Activated T-helper 1 cell treated with anti-CD3 and anti-CD28 coated beads, Interleukin-12 subunit alpha, Interleukin-12 subunit beta, Interleukin-2, Interleukin-4 antibody, amounts not matched to agents 30 ng/mL and 10 ng/mL and 1 ng/mL, durations not matched to agents 14 hours and 24 hours and 36 hours (primary cell): ENCODE measurements around the gene POLG2. TPM values are rescaled to one million over a fixed set of nuclear protein-coding genes. Genes with fewer than 3 reads are reported as not detected.
"Not testable (repeated sequence)": the region's sequence is repeated elsewhere in the genome, so short reads cannot be mapped to it uniquely, and the experiment has no call there.

Source experiments
- DNase-seq: peaks from one replicate; pipeline ENCODE4 v3.0.0; 2021; ENCODE audit warnings: low spot score
- H3K27ac Mint-ChIP-seq: one replicate; pipeline ENCODE4 v1.8.0; 2021; ENCODE audit warnings: mild to moderate bottlenecking, mixed read lengths
- H3K27me3 Mint-ChIP-seq: one replicate; pipeline ENCODE4 v1.8.0; 2022; ENCODE audit warnings: mild to moderate bottlenecking, moderate library complexity, mixed read lengths; ENCODE audit not compliant: insufficient read depth
- H3K36me3 Mint-ChIP-seq: one replicate; pipeline ENCODE4 v1.8.0; 2021; ENCODE audit warnings: low read depth, mixed read lengths
- H3K4me1 Mint-ChIP-seq: one replicate; pipeline ENCODE4 v1.8.0; 2021; ENCODE audit warnings: low read depth, mixed read lengths
- H3K4me3 Mint-ChIP-seq: one replicate; pipeline ENCODE4 v1.8.0; 2021; ENCODE audit warnings: mild to moderate bottlenecking, moderate library complexity, mixed read lengths
- H3K9me3 Mint-ChIP-seq: one replicate; pipeline ENCODE4 v1.8.0; 2021; ENCODE audit warnings: mixed read lengths
- intact Hi-C: fragments of 100-400 bp; cut with micrococcal nuclease; formaldehyde crosslinking; loops from one replicate; pipeline ENCODE4 v1.15.1; 2024
- total RNA-seq: library from RNA; stranded (reverse); gene quantifications from 2 replicates; pipeline ENCODE4 v1.2.3, GENCODE V29; 2022

The POLG2 gene
- total RNA-seq, 1 donor from 2014 or later = 33.3 TPM

- DNase-seq = no peak
- Mint-ChIP-seq H3K4me3 (peak overlapping the region; percentile 73), H3K27me3 (no peaks in the 10 kb centered on the region), H3K4me1 (peaks cover 55% of the 10 kb centered on the region), H3K36me3 (peaks cover 43% of the 10 kb centered on the region), H3K27ac (peak overlapping the region; percentile 61), H3K9me3 (no peaks in the 10 kb centered on the region)
- intact Hi-C loops = loop anchor here (5.0 to 10.0 kb wide), 2 partner anchors 187 to 469 kb away; partner anchors contain the start of gene ICAM2
Observed at GRCh38 chr17:64494121-64494520, 2.7 kb downstream of the POLG2 start.

GRCh38 chr17:64492481-64493109 is 4.3 kb downstream of the POLG2 start:
- no peaks in the 10 kb centered on the region for H3K27me3 Mint-ChIP-seq

DNA sequence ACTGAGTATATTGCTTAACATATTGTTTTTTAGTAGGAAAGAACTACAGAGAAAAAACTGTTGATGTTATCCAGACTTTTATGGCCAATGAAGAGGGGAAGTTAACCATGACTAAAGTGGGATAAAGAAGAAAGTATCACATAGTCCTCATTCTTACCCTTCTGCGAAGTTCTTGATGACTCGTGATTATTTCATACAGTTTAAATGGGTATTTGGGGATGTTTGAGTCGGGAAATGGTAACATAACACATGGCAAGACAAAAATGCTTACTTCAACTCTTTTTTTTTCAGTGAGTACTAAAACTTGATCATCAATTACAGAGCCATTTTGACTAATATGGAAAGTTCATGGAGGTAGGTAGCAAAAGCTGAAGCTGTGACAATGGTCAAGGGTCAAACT is 4.9 kb downstream of the POLG2 start:
- H3K36me3 Mint-ChIP-seq = peaks cover 31% of the 10 kb centered on the region
- H3K9me3 Mint-ChIP-seq = no peaks in the 10 kb centered on the region
- peaks cover 36% of the 10 kb centered on the region for H3K4me1 Mint-ChIP-seq
- no peak for DNase-seq
- H3K27ac Mint-ChIP-seq = peak overlapping the region; percentile 7
- no peak overlapping the region for H3K4me3 Mint-ChIP-seq
- no peaks in the 10 kb centered on the region for H3K27me3 Mint-ChIP-seq
- intact Hi-C loops = loop anchor here (1.0 to 10.0 kb wide), 5 partner anchors 15 to 467 kb away; partner anchors contain the start of genes CEP95, DDX5 and ICAM2

More at GRCh38 chr17:64492481-64493109, 4.3 kb downstream of the POLG2 start:
- intact Hi-C loops = loop anchor here (2.0 to 10.0 kb wide), 3 partner anchors 14 to 468 kb away; partner anchors contain the start of genes CEP95, DDX5 and ICAM2
- Mint-ChIP-seq H3K36me3 (peaks cover 32% of the 10 kb centered on the region), H3K4me1 (peaks cover 42% of the 10 kb centered on the region), H3K4me3 (no peak overlapping the region), H3K27ac (no peak overlapping the region), H3K9me3 (no peaks in the 10 kb centered on the region)
- DNase-seq = no peak

GRCh38 chr17:64491034-64491860 is 5.6 kb downstream of the POLG2 start:
- Mint-ChIP-seq H3K9me3 (no peaks in the 10 kb centered on the region), H3K27me3 (no peaks in the 10 kb centered on the region), H3K4me3 (no peak overlapping the region), H3K4me1 (peaks cover 30% of the 10 kb centered on the region), H3K27ac (no peak overlapping the region), H3K36me3 (peaks cover 31% of the 10 kb centered on the region)
- peak; percentile 53 for DNase-seq
- intact Hi-C loops = loop anchor here (1.0 to 10.0 kb wide), 4 partner anchors 71 to 466 kb away; partner anchors contain the start of gene ICAM2

DNA sequence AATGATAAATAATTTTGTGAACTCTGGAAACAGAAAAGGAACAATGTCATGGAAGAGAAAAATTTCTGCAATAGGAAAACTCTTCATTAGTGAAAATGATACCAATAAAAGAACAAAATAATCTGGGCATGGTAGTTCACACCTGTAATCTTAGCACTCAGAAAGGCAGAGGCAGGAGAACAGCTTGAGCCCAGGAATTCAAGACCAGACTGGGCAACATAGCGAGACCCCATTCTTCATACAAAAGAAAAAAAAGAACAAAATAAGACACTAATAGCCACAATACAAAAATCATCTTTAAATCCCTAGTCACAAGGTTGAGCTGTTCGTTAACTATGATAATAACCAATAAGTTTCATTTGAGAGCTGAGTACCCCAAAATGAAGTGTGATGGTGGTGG is 8.6 kb downstream of the POLG2 start:
- intact Hi-C loops = no loop called here
- H3K4me3 Mint-ChIP-seq = no peak overlapping the region
- no peaks in the 10 kb centered on the region for H3K9me3 Mint-ChIP-seq
- DNase-seq = no peak
- H3K4me1 Mint-ChIP-seq = peaks cover 11% of the 10 kb centered on the region
- H3K36me3 Mint-ChIP-seq = peaks cover 28% of the 10 kb centered on the region
- H3K27ac Mint-ChIP-seq = no peak overlapping the region
- no peaks in the 10 kb centered on the region for H3K27me3 Mint-ChIP-seq

DNA sequence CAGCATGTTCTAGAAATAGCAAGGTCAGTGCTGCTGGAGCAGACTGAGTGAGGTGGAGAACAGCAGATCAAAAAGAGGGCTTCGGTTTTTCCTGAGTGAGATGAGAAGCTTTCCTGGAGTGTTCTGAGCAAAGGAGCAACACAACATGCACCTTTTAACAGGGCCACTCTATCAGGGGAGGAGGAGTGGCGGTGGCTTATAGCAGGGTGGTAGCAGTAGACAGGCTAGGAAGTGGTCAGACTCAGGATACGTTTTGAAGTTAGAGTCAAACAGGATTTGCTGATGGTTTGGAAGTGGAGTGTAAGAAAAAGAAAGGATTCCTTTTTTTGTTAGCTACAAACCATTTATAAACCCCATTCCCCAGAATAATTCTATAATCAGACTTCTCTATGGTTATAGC is 12.5 kb downstream of the POLG2 start:
- H3K27me3 Mint-ChIP-seq = no peaks in the 10 kb centered on the region
- intact Hi-C loops = no loop called here
- H3K27ac Mint-ChIP-seq = no peak overlapping the region
- no peak overlapping the region for H3K4me3 Mint-ChIP-seq
- no peaks in the 10 kb centered on the region for H3K9me3 Mint-ChIP-seq
- no peak for DNase-seq
- peaks cover 6% of the 10 kb centered on the region for H3K4me1 Mint-ChIP-seq
- H3K36me3 Mint-ChIP-seq = peaks cover 22% of the 10 kb centered on the region

- Mint-ChIP-seq H3K9me3 (no peaks in the 10 kb centered on the region), H3K36me3 (peaks cover 23% of the 10 kb centered on the region), H3K4me3 (no peak overlapping the region), H3K27ac (no peak overlapping the region), H3K27me3 (no peaks in the 10 kb centered on the region), H3K4me1 (peaks cover 6% of the 10 kb centered on the region)
- DNase-seq = no peak
- intact Hi-C loops = no loop called here
Observed at GRCh38 chr17:64480951-64481350, 15.9 kb downstream of the POLG2 start.

DNA sequence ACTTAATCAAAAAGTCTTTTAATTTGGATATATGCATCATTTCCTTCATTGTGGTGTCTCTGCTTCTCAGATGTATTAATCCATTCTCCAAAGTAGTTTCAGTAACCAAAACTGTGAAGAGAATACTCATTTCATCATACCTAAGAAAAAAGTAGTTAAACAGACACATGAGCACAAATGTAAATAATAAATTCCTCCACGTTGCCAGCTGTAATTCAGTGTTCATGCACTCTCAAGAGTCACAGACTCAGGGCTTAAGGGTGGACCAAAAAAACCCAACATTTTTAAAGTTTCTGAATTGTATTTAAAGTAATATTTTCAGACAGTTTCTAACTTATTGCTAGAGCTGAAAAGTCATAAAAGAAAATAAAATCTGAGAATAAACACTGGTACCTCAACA is 19.0 kb downstream of the POLG2 start:
- Mint-ChIP-seq H3K4me1 (no peaks in the 10 kb centered on the region), H3K9me3 (no peaks in the 10 kb centered on the region)

GRCh38 chr17:64472564-64472963 is 24.3 kb downstream of the POLG2 start:
- Mint-ChIP-seq H3K4me3 (no peak overlapping the region), H3K27ac (no peak overlapping the region), H3K4me1 (no peaks in the 10 kb centered on the region), H3K9me3 (no peaks in the 10 kb centered on the region), H3K27me3 (no peaks in the 10 kb centered on the region), H3K36me3 (no peaks in the 10 kb centered on the region)
- DNase-seq = no peak
- intact Hi-C loops = no loop called here

More for the DNA sequence above, 19.0 kb downstream of the POLG2 start:
- Mint-ChIP-seq H3K27ac (no peak overlapping the region), H3K27me3 (no peaks in the 10 kb centered on the region), H3K36me3 (peaks cover 14% of the 10 kb centered on the region), H3K4me3 (no peak overlapping the region)
- intact Hi-C loops = no loop called here
- DNase-seq = no peak

DNA sequence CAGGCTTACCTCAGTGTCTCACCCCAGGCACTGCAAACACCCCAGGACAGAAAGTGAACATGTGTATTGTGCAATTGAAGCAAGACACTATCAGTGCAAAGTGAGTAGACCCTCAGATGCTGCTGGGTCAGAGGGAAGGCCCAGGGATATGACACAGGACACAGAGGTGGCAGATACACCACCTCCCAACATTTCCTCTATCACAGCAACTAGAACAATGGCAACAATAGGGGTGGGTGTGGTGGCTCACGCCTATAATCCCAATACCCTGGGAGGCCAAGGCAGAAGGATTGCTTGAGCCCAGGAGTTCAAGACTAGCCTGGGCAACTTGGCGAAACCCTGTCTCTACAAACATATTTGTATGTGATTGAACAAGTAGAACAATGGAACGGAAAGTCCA is 25.4 kb downstream of the POLG2 start:
- no peak overlapping the region for H3K27ac Mint-ChIP-seq
- peaks cover 3% of the 10 kb centered on the region for H3K27me3 Mint-ChIP-seq
- DNase-seq = no peak
- no peaks in the 10 kb centered on the region for H3K4me1 Mint-ChIP-seq
- no peaks in the 10 kb centered on the region for H3K36me3 Mint-ChIP-seq
- no peaks in the 10 kb centered on the region for H3K9me3 Mint-ChIP-seq
- H3K4me3 Mint-ChIP-seq = no peak overlapping the region
- intact Hi-C loops = no loop called here

GRCh38 chr17:64470625-64471024 is 26.2 kb downstream of the POLG2 start:
- H3K9me3 Mint-ChIP-seq = no peaks in the 10 kb centered on the region
- H3K4me1 Mint-ChIP-seq = no peaks in the 10 kb centered on the region
- H3K27me3 Mint-ChIP-seq = peaks cover 6% of the 10 kb centered on the region
- H3K4me3 Mint-ChIP-seq = no peak overlapping the region
- H3K27ac Mint-ChIP-seq = no peak overlapping the region
- DNase-seq = no peak
- intact Hi-C loops = no loop called here
- no peaks in the 10 kb centered on the region for H3K36me3 Mint-ChIP-seq

- H3K9me3 Mint-ChIP-seq, H3K27ac Mint-ChIP-seq, H3K27me3 Mint-ChIP-seq: not testable (repeated sequence)
Observed at GRCh38 chr17:64466834-64467233, 30.0 kb downstream of the POLG2 start.

More at GRCh38 chr17:64466834-64467233, 30.0 kb downstream of the POLG2 start:
- H3K4me1 Mint-ChIP-seq, H3K4me3 Mint-ChIP-seq, intact Hi-C loops, H3K36me3 Mint-ChIP-seq, DNase-seq: not testable (repeated sequence)
